NCI-H187 (cell line): ENCODE data around the gene OPN1MW3.
"Not testable (repeated sequence)": the region's sequence is repeated elsewhere in the genome, so short reads cannot be mapped to it uniquely, and the experiment has no call there.

Experiments used
- DNase-seq, 2 experiments: peaks; one replicate each; lab custom pipeline; 2025; lab: John Stamatoyannopoulos, UW

OPN1MW3 gene

GRCh38 chrX:154296731-154297130, 39.3 kb downstream of the OPN1MW3 start:
- no peak for DNase-seq

- peak in 1 of 2 experiments; percentile 16 for DNase-seq
Measured at GRCh38 chrX:154298312-154298711, 40.9 kb downstream of the OPN1MW3 start.

- DNase-seq = no peak
Measured at GRCh38 chrX:154300816-154301215, 43.4 kb downstream of the OPN1MW3 start.

- not testable (repeated sequence) for DNase-seq
Measured at GRCh38 chrX:154302998-154303397, 45.6 kb downstream of the OPN1MW3 start.

GRCh38 chrX:154303476-154303875, 46.1 kb downstream of the OPN1MW3 start:
- no peak for DNase-seq

- no peak for DNase-seq
Measured at GRCh38 chrX:154304846-154305245, 47.5 kb downstream of the OPN1MW3 start.

- no peak for DNase-seq
Measured at GRCh38 chrX:154305541-154306205, 48.3 kb downstream of the OPN1MW3 start.

GRCh38 chrX:154307202-154307601, 49.8 kb downstream of the OPN1MW3 start:
- no peak for DNase-seq

GRCh38 chrX:154308108-154308946, 50.9 kb downstream of the OPN1MW3 start:
- DNase-seq = peak in 1 of 2 experiments; percentile 26

- DNase-seq = no peak
Measured at GRCh38 chrX:154309041-154309775, 51.8 kb downstream of the OPN1MW3 start.

GRCh38 chrX:154310616-154311536, 53.5 kb downstream of the OPN1MW3 start:
- DNase-seq = no peak

- no peak for DNase-seq
Measured at GRCh38 chrX:154312116-154312515, 54.7 kb downstream of the OPN1MW3 start.

GRCh38 chrX:154313147-154313546, 55.8 kb downstream of the OPN1MW3 start:
- no peak for DNase-seq

- no peak for DNase-seq
Measured at GRCh38 chrX:154315416-154315815, 58.0 kb downstream of the OPN1MW3 start.

- no peak for DNase-seq
Measured at GRCh38 chrX:154317391-154317995, 60.1 kb downstream of the OPN1MW3 start.

GRCh38 chrX:154320406-154320805, 63.0 kb downstream of the OPN1MW3 start:
- DNase-seq = no peak
